Nephron progenitor cell (in vitro differentiated cells): ENCODE data around the gene CCZ1.
A peak's percentile ranks its signal among the peaks of the same experiment; 100 is the strongest.
"Not testable (repeated sequence)": the region's sequence is repeated elsewhere in the genome, so short reads cannot be mapped to it uniquely, and the experiment has no call there.

Source experiments
- DNase-seq: peaks from one replicate; pipeline ENCODE4 v3.0.0; 2021
- H3K27ac Mint-ChIP-seq: 2 replicates; pipeline ENCODE4 v1.8.0; 2021; ENCODE audit warnings: mild to moderate bottlenecking, moderate library complexity, mixed read lengths
- H3K27me3 Mint-ChIP-seq: 2 replicates; pipeline ENCODE4 v1.8.0; 2021; ENCODE audit warnings: mild to moderate bottlenecking, low read depth, mixed read lengths; ENCODE audit not compliant: poor library complexity
- H3K36me3 Mint-ChIP-seq: 2 replicates; pipeline ENCODE4 v1.8.0; 2021; ENCODE audit warnings: low read depth, mixed read lengths
- H3K4me1 Mint-ChIP-seq: 2 replicates; pipeline ENCODE4 v1.8.0; 2021; ENCODE audit warnings: mixed read lengths
- H3K4me3 Mint-ChIP-seq: 2 replicates; pipeline ENCODE4 v1.8.0; 2021; ENCODE audit warnings: mild to moderate bottlenecking, moderate library complexity, mixed read lengths
- H3K9me3 Mint-ChIP-seq: 2 replicates; pipeline ENCODE4 v1.8.0; 2021; ENCODE audit warnings: mild to moderate bottlenecking, moderate library complexity, mixed read lengths
- CTCF ChIP-seq: fragments of 200-600 bp; sonication (generic); IDR thresholded peaks from 2 replicates; pipeline ENCODE4 v1.5.0; 2021; ENCODE audit warnings: antibody characterized with exemption

CCZ1 gene

GRCh38 chr7:5898480-5899224 is at the start of gene CCZ1:
CCZ1 (plus strand) TSS chr7:5898733; CDS start chr7:5898800, 67 bp downstream.
- H3K27ac Mint-ChIP-seq, H3K9me3 Mint-ChIP-seq, H3K36me3 Mint-ChIP-seq, H3K4me1 Mint-ChIP-seq: not testable (repeated sequence)
- DNase-seq: peak; percentile 62
- Mint-ChIP-seq H3K27me3 (peaks cover 16% of the 10 kb centered on the region), H3K4me3 (peak within 1 kb of the TSS; percentile 87)

GRCh38 chr7:5850944-5851343 is 47.6 kb upstream of the CCZ1 start:
- H3K27ac Mint-ChIP-seq: peak overlapping the region; percentile 23
- H3K4me1 Mint-ChIP-seq: peaks cover 19% of the 10 kb centered on the region

GRCh38 chr7:5854738-5855137 is 43.8 kb upstream of the CCZ1 start:
- Mint-ChIP-seq H3K36me3 (no peaks in the 10 kb centered on the region), H3K27ac (no peak overlapping the region), H3K4me1 (peaks cover 22% of the 10 kb centered on the region), H3K27me3 (peaks cover 4% of the 10 kb centered on the region), H3K4me3 (no peak overlapping the region), H3K9me3 (no peaks in the 10 kb centered on the region)
- no peak for DNase-seq
- no peak for TF ChIP-seq CTCF

More at GRCh38 chr7:5850944-5851343, 47.6 kb upstream of the CCZ1 start:
- no peak for DNase-seq
- peaks cover 8% of the 10 kb centered on the region for H3K9me3 Mint-ChIP-seq
- TF ChIP-seq CTCF: no peak
- no peak overlapping the region for H3K4me3 Mint-ChIP-seq
- peaks cover 9% of the 10 kb centered on the region for H3K36me3 Mint-ChIP-seq
- peaks cover 4% of the 10 kb centered on the region for H3K27me3 Mint-ChIP-seq

DNA sequence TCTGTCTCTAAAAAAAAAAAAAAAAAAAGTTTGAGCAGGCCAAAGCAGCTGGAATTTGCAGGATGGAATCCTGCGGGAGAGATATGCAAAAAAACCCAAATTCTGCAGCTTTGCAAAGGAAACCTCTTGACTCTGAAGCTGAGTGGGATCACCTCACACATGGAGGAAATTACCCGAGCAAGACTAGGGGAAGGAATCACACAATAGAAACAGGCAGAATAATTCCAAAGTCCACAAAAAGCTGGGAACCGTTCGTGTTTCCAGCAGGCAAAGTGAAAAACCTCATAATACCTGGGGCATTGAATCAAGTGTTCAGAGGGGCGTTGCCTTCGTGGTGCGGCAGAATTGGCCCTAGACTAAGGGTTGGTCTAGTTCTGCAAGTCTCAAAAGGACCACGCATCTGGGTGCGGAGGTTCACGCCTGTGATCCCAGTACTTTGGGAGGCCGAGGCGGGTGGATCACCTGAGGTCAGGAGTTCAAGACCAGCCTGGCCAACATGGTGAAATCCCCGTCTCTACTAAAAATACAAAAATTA is 41.4 kb upstream of the CCZ1 start:
- not testable (repeated sequence) for H3K36me3 Mint-ChIP-seq, H3K27me3 Mint-ChIP-seq, H3K27ac Mint-ChIP-seq, H3K4me3 Mint-ChIP-seq, H3K9me3 Mint-ChIP-seq, DNase-seq
- H3K4me1 Mint-ChIP-seq: peaks cover 11% of the 10 kb centered on the region

DNA sequence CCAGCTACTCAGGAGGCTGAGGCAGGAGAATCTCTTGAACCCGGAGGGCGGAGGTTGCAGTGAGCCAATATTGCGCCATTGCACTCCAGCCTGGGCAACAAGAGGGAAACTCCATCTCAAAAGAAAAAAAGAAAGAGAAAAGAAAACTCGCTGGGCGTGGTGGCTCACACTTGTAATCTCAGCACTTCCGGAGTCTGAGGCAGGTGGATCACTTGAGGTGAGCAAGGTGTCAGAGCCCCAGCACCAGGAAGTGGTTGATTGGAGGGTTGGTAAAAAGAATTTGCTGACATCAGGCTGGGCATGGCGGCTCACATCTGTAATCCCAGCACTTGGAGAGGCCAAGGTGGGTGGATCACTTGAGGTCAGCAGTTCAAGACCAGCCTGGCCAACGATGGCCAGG is 40.0 kb upstream of the CCZ1 start:
- H3K27me3 Mint-ChIP-seq: peaks cover 12% of the 10 kb centered on the region
- DNase-seq, H3K36me3 Mint-ChIP-seq, H3K4me3 Mint-ChIP-seq, H3K9me3 Mint-ChIP-seq, H3K27ac Mint-ChIP-seq: not testable (repeated sequence)
- peaks cover 15% of the 10 kb centered on the region for H3K4me1 Mint-ChIP-seq

GRCh38 chr7:5861281-5861680 is 37.3 kb upstream of the CCZ1 start:
- H3K4me3 Mint-ChIP-seq, H3K36me3 Mint-ChIP-seq, H3K9me3 Mint-ChIP-seq, DNase-seq, H3K27ac Mint-ChIP-seq, H3K4me1 Mint-ChIP-seq: not testable (repeated sequence)
- H3K27me3 Mint-ChIP-seq: peaks cover 23% of the 10 kb centered on the region

GRCh38 chr7:5862753-5863366 is 35.7 kb upstream of the CCZ1 start:
- H3K4me3 Mint-ChIP-seq, DNase-seq, H3K36me3 Mint-ChIP-seq, H3K4me1 Mint-ChIP-seq, H3K9me3 Mint-ChIP-seq: not testable (repeated sequence)
- H3K27ac Mint-ChIP-seq: peak overlapping the region; percentile 75
- H3K27me3 Mint-ChIP-seq: peaks cover 35% of the 10 kb centered on the region

GRCh38 chr7:5865279-5865931 is 33.1 kb upstream of the CCZ1 start:
- H3K27me3 Mint-ChIP-seq: peaks cover 37% of the 10 kb centered on the region
- not testable (repeated sequence) for DNase-seq, H3K9me3 Mint-ChIP-seq, H3K4me1 Mint-ChIP-seq, H3K36me3 Mint-ChIP-seq, H3K27ac Mint-ChIP-seq, H3K4me3 Mint-ChIP-seq
